WTC11 (cell line): ENCODE results near the gene CAMKMT. TPM values are rescaled to one million over a fixed set of nuclear protein-coding genes. Genes with fewer than 3 reads are reported as not detected.

Experiments used
- ATAC-seq: fragments of 200-7000 bp; cut with Tn5 transposase; 2 replicates; pipeline ENCODE4 v1.10.0; 2021; ENCODE audit warnings: mild to moderate bottlenecking, moderate library complexity
- CTCF ChIA-PET: fragments of 300-600 bp; sonication (Branson Sonifier 250); formaldehyde crosslinking; loops from one replicate; lab custom pipeline; 2021; ENCODE audit warnings: antibody characterized with exemption; lab: Charles Lee
- POLR2A ChIA-PET: fragments of 350-600 bp; sonication (Branson Sonifier 250); formaldehyde crosslinking; loops from one replicate; lab custom pipeline; 2021; ENCODE audit warnings: antibody characterized with exemption; lab: Charles Lee
- DNase-seq: peaks from one replicate; pipeline ENCODE4 v3.0.0; 2021; ENCODE audit warnings: low spot score
- H3K27ac Mint-ChIP-seq: 2 replicates; pipeline ENCODE4 v1.8.0; 2021; ENCODE audit warnings: mixed read lengths
- H3K27me3 Mint-ChIP-seq: 2 replicates; pipeline ENCODE4 v1.8.0; 2021; ENCODE audit warnings: low read depth, mild to moderate bottlenecking, moderate library complexity, mixed read lengths
- H3K36me3 Mint-ChIP-seq: 2 replicates; pipeline ENCODE4 v1.8.0; 2021; ENCODE audit warnings: mixed read lengths
- H3K4me1 Mint-ChIP-seq: 2 replicates; pipeline ENCODE4 v1.8.0; 2022; ENCODE audit warnings: mixed read lengths
- H3K4me3 Mint-ChIP-seq: 2 replicates; pipeline ENCODE4 v1.8.0; 2021; ENCODE audit warnings: mild to moderate bottlenecking, moderate library complexity, mixed read lengths
- H3K9me3 Mint-ChIP-seq: 2 replicates; pipeline ENCODE4 v1.8.0; 2021; ENCODE audit warnings: mixed read lengths
- ATF6 ChIP-seq: sonication (generic); formaldehyde crosslinking; IDR thresholded peaks from 2 replicates; pipeline ENCODE4 v1.8.1; 2023; ENCODE audit warnings: mild to moderate bottlenecking, missing genetic modification reagents
- CDX4 ChIP-seq: fragments of 250-450 bp; sonication (Bioruptor Pico); IDR thresholded peaks from 2 replicates; pipeline ENCODE4 v1.9.0; 2021; ENCODE audit warnings: moderate library complexity, mild to moderate bottlenecking, inconsistent platforms, borderline replicate concordance
- ESRRA ChIP-seq: sonication (generic); formaldehyde crosslinking; IDR thresholded peaks from 2 replicates; pipeline ENCODE4 v1.8.1; 2022; ENCODE audit warnings: mild to moderate bottlenecking, missing genetic modification reagents, borderline replicate concordance
- GTF2I ChIP-seq: fragments of 250-450 bp; sonication (Bioruptor Pico); conservative IDR thresholded peaks from 2 replicates; pipeline ENCODE4 v1.4.0; 2021; ENCODE audit warnings: mild to moderate bottlenecking
- HMGA2 ChIP-seq: fragments of 250-450 bp; sonication (Bioruptor Pico); IDR thresholded peaks from 2 replicates; pipeline ENCODE4 v1.4.0; 2021; ENCODE audit warnings: mild to moderate bottlenecking, moderate library complexity
- IRF2 ChIP-seq: sonication (generic); formaldehyde crosslinking; IDR thresholded peaks from 2 replicates; pipeline ENCODE4 v1.8.0; 2022; ENCODE audit warnings: low read depth, missing genetic modification reagents, borderline replicate concordance
- JUN ChIP-seq: sonication (generic); formaldehyde crosslinking; IDR thresholded peaks from 2 replicates; pipeline ENCODE4 v1.8.0; 2023; ENCODE audit warnings: mild to moderate bottlenecking, missing genetic modification reagents
- NFE2L1 ChIP-seq: sonication (generic); formaldehyde crosslinking; IDR thresholded peaks from 2 replicates; pipeline ENCODE4 v1.8.1; 2023; ENCODE audit warnings: missing genetic modification reagents
- SP1 ChIP-seq: sonication (generic); formaldehyde crosslinking; conservative IDR thresholded peaks from 2 replicates; pipeline ENCODE4 v1.8.1; 2022; ENCODE audit warnings: missing genetic modification reagents
- STAT6 ChIP-seq: sonication (generic); formaldehyde crosslinking; conservative IDR thresholded peaks from 2 replicates; pipeline ENCODE4 v1.8.1; 2023; ENCODE audit warnings: mild to moderate bottlenecking, low read depth, missing genetic modification reagents, moderate library complexity
- ZMAT4 ChIP-seq: fragments of 250-450 bp; sonication (Bioruptor Pico); IDR thresholded peaks from 2 replicates; pipeline ENCODE4 v1.9.0; 2021; ENCODE audit warnings: mild to moderate bottlenecking
- ZNF138 ChIP-seq: sonication (generic); formaldehyde crosslinking; conservative IDR thresholded peaks from 2 replicates; pipeline ENCODE4 v1.8.1; 2022; ENCODE audit warnings: mild to moderate bottlenecking, moderate library complexity, missing genetic modification reagents
- ZNF425 ChIP-seq: fragments of 250-450 bp; sonication (Bioruptor Pico); conservative IDR thresholded peaks from 2 replicates; pipeline ENCODE4 v1.9.0; 2021; ENCODE audit warnings: mild to moderate bottlenecking
- ZSCAN18 ChIP-seq: fragments of 250-450 bp; sonication (Bioruptor Pico); IDR thresholded peaks from 2 replicates; pipeline ENCODE4 v2.1.2; 2022; ENCODE audit warnings: mild to moderate bottlenecking, moderate library complexity
- total RNA-seq: library from RNA; stranded (reverse); gene quantifications from 3 replicates; pipeline ENCODE4 v1.2.3, GENCODE V29; 2021
- TF ChIP-seq, protein P1 (sequence below): sonication (generic); formaldehyde crosslinking; IDR thresholded peaks from 2 replicates; pipeline ENCODE4 v1.8.0; 2022; ENCODE audit warnings: mild to moderate bottlenecking, missing genetic modification reagents
- TF ChIP-seq, protein P2 (sequence below): sonication (generic); formaldehyde crosslinking; IDR thresholded peaks from 2 replicates; pipeline ENCODE4 v1.8.0; 2022; ENCODE audit warnings: mild to moderate bottlenecking, missing genetic modification reagents
- TF ChIP-seq, protein P3 (sequence below): fragments of 250-450 bp; sonication (Bioruptor Pico); IDR thresholded peaks from 2 replicates; pipeline ENCODE4 v1.9.0; 2021; ENCODE audit warnings: mild to moderate bottlenecking, borderline replicate concordance

The CAMKMT gene
- total RNA-seq, 1 experiment from 2014 or later: 20.6 TPM

DNA sequence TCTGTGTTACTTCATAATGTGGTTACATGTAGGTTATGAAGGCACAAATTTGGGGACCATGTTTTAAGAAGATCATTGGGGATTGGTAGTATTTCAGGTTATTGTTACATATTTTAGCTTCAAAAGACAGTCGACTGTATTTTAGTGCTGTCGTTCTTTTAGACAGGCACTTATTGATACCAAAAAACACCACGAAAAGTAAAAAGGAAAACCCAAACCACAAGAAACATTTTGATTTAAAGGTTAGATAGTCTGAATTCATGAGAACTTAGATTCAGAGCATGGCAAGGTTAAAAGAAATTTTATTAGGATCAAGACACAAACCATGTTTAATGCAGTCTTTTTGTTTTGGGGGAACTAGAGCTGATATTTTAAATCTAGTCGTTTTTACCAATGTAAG is 209.0 kb downstream of the CAMKMT start:
- TF ChIP-seq ZNF138 (CRISPR knock-in tag) (no peak), IRF2 (no peak), ZNF425 (CRISPR knock-in tag) (no peak), ATF6 (no peak), ESRRA (no peak), ZMAT4 (CRISPR knock-in tag) (no peak), GTF2I (CRISPR knock-in tag) (no peak), HMGA2 (no peak), ZSCAN18 (CRISPR knock-in tag) (no peak), SP1 (CRISPR knock-in tag) (no peak), CDX4 (no peak), JUN (no peak), NFE2L1 (CRISPR knock-in tag) (no peak), STAT6 (CRISPR knock-in tag) (no peak)
- TF ChIP-seq, protein P1, sequence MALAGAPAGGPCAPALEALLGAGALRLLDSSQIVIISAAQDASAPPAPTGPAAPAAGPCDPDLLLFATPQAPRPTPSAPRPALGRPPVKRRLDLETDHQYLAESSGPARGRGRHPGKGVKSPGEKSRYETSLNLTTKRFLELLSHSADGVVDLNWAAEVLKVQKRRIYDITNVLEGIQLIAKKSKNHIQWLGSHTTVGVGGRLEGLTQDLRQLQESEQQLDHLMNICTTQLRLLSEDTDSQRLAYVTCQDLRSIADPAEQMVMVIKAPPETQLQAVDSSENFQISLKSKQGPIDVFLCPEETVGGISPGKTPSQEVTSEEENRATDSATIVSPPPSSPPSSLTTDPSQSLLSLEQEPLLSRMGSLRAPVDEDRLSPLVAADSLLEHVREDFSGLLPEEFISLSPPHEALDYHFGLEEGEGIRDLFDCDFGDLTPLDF (CRISPR knock-in tag): no peak
- TF ChIP-seq, protein P2, sequence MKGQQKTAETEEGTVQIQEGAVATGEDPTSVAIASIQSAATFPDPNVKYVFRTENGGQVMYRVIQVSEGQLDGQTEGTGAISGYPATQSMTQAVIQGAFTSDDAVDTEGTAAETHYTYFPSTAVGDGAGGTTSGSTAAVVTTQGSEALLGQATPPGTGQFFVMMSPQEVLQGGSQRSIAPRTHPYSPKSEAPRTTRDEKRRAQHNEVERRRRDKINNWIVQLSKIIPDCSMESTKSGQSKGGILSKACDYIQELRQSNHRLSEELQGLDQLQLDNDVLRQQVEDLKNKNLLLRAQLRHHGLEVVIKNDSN (CRISPR knock-in tag): no peak
- TF ChIP-seq, protein P3, sequence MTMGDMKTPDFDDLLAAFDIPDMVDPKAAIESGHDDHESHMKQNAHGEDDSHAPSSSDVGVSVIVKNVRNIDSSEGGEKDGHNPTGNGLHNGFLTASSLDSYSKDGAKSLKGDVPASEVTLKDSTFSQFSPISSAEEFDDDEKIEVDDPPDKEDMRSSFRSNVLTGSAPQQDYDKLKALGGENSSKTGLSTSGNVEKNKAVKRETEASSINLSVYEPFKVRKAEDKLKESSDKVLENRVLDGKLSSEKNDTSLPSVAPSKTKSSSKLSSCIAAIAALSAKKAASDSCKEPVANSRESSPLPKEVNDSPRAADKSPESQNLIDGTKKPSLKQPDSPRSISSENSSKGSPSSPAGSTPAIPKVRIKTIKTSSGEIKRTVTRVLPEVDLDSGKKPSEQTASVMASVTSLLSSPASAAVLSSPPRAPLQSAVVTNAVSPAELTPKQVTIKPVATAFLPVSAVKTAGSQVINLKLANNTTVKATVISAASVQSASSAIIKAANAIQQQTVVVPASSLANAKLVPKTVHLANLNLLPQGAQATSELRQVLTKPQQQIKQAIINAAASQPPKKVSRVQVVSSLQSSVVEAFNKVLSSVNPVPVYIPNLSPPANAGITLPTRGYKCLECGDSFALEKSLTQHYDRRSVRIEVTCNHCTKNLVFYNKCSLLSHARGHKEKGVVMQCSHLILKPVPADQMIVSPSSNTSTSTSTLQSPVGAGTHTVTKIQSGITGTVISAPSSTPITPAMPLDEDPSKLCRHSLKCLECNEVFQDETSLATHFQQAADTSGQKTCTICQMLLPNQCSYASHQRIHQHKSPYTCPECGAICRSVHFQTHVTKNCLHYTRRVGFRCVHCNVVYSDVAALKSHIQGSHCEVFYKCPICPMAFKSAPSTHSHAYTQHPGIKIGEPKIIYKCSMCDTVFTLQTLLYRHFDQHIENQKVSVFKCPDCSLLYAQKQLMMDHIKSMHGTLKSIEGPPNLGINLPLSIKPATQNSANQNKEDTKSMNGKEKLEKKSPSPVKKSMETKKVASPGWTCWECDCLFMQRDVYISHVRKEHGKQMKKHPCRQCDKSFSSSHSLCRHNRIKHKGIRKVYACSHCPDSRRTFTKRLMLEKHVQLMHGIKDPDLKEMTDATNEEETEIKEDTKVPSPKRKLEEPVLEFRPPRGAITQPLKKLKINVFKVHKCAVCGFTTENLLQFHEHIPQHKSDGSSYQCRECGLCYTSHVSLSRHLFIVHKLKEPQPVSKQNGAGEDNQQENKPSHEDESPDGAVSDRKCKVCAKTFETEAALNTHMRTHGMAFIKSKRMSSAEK (CRISPR knock-in tag): no peak
- CTCF ChIA-PET: no interaction called here

More for the DNA sequence above, 209.0 kb downstream of the CAMKMT start:
- H3K4me3 Mint-ChIP-seq: no peak overlapping the region
- DNase-seq (no peak), ATAC-seq (no peak)
- H3K27ac Mint-ChIP-seq: no peak overlapping the region
- POLR2A ChIA-PET: no interaction called here
- no peaks in the 10 kb centered on the region for H3K9me3 Mint-ChIP-seq
- peaks cover 16% of the 10 kb centered on the region for H3K4me1 Mint-ChIP-seq
- H3K36me3 Mint-ChIP-seq: no peaks in the 10 kb centered on the region
- H3K27me3 Mint-ChIP-seq: no peaks in the 10 kb centered on the region
